Spleen (tissue), 7 donors: ENCODE measurements around the gene SSU72.
A peak's percentile ranks its signal among the peaks of the same experiment; 100 is the strongest.
"Not testable (repeated sequence)": the region's sequence is repeated elsewhere in the genome, so short reads cannot be mapped to it uniquely, and the experiment has no call there.

ENCODE experiments used
- POLR2A ChIP-seq, 3 donors: fragments of 450-650 bp; IDR thresholded peaks; one replicate each; pipeline ENCODE4 v1.5.1; 2017; ENCODE audit warnings: antibody characterized with exemption in 3 of 3, mild to moderate bottlenecking in 1 of 3
- POLR2AphosphoS5 ChIP-seq, 3 donors: sonication (generic); formaldehyde crosslinking; IDR thresholded peaks; one replicate each; pipeline ENCODE4 v1.5.1; 2017; ENCODE audit warnings: antibody characterized with exemption in 3 of 3
- TF ChIP-seq, protein P1 (sequence below), 11 experiments: fragments of 200-600 bp in 7 of 11; fragments of 450-650 bp in 4 of 11; sonication (generic) in 4 of 11; IDR thresholded peaks in 8 of 11; conservative IDR thresholded peaks in 3 of 11; 1 replicate in 7 of 11; 2 replicates in 4 of 11; pipeline versions ENCODE4 v1.4.0 to v1.8.0; 2016 to 2021; ENCODE audit warnings: antibody characterized with exemption in 11 of 11, inconsistent platforms in 4 of 11, mild to moderate bottlenecking in 1 of 11
- donor health status: DM: no; HTN: no; CAD: no; lungs with moderate emphysema.
- donor health status: DM: no; HTN: no; CAD: no.
- donor health status: DM: no; HTN: no; CAD: no.

DNA sequence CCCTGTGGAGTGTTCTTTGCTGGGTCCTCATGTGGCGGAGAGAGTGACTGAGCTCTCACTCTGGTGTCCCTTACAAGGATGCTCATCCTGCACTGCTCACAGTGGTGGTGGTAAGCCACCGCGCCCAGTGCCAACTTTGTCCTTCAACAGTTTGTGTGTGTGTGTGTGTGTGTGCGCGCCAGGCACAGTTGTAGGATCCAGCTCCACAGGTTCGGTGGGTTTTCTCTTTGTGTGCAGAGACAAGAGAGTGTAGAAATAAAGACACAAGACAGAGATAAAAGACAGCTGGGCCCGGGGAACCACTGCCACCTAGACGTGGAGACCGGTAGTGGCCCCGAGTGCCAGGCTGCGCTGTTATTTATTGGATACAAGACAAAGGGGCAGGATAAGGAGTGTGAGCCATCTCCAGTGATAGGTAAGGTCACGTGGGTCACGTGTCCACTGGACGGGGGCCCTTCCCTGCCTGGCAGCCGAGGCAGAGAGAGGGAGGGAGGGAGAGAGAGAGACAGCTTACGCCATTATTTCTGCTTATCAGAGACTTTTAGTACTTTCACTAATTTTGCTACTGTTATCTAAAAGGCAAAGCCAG lies 69.8 kb downstream of the SSU72 start:
- not testable (repeated sequence) for TF ChIP-seq POLR2A (IDR thresholded peaks at IDR 0.05)
- TF ChIP-seq, protein P1, sequence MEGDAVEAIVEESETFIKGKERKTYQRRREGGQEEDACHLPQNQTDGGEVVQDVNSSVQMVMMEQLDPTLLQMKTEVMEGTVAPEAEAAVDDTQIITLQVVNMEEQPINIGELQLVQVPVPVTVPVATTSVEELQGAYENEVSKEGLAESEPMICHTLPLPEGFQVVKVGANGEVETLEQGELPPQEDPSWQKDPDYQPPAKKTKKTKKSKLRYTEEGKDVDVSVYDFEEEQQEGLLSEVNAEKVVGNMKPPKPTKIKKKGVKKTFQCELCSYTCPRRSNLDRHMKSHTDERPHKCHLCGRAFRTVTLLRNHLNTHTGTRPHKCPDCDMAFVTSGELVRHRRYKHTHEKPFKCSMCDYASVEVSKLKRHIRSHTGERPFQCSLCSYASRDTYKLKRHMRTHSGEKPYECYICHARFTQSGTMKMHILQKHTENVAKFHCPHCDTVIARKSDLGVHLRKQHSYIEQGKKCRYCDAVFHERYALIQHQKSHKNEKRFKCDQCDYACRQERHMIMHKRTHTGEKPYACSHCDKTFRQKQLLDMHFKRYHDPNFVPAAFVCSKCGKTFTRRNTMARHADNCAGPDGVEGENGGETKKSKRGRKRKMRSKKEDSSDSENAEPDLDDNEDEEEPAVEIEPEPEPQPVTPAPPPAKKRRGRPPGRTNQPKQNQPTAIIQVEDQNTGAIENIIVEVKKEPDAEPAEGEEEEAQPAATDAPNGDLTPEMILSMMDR (IDR thresholded peaks at IDR 0.05 in 8 of 11, conservative IDR thresholded peaks at IDR 0.05 in 3 of 11) = peak; percentile 50 to 80 (median 69)
- TF ChIP-seq POLR2AphosphoS5 (IDR thresholded peaks at IDR 0.05) = peak in 1 of 3 donors; percentile 36
